GM23338 (cell line): ENCODE results near the gene MSH2. TPM values are rescaled to one million over a fixed set of nuclear protein-coding genes. Genes with fewer than 3 reads are reported as not detected.

Experiments
- ATAC-seq: fragments of 200-7000 bp; cut with Tn5 transposase; 3 replicates; pipeline ENCODE4 v1.9.1; 2020
- DNase-seq: peaks from one replicate; pipeline ENCODE4 v3.0.0-alpha.2; 2015; ENCODE audit warnings: low spot score
- H2AFZ ChIP-seq: fragments of 200-600 bp; sonication (generic); 2 replicates; pipeline ENCODE4 v1.8.0; 2016; ENCODE audit warnings: antibody characterized with exemption, mild to moderate bottlenecking, moderate library complexity
- H3F3A ChIP-seq: fragments of 200-600 bp; sonication (generic); replicated peaks from 2 replicates; pipeline ENCODE4 v1.8.0; 2017; ENCODE audit warnings: antibody characterized with exemption, mixed run types, low read depth
- H3K27ac ChIP-seq: fragments of 200-600 bp; sonication (generic); 2 replicates; pipeline ENCODE4 v1.6.1; 2016; ENCODE audit warnings: low read depth
- H3K27me3 ChIP-seq: fragments of 200-600 bp; sonication (generic); 2 replicates; pipeline ENCODE4 v1.8.0; 2016; ENCODE audit warnings: mild to moderate bottlenecking, mixed run types, moderate library complexity; ENCODE audit not compliant: insufficient read depth
- H3K36me3 ChIP-seq: fragments of 200-600 bp; sonication (generic); 2 replicates; pipeline ENCODE4 v1.8.0; 2016; ENCODE audit warnings: mild to moderate bottlenecking; ENCODE audit not compliant: insufficient read depth
- H3K4me1 ChIP-seq: fragments of 200-600 bp; sonication (generic); 2 replicates; pipeline ENCODE4 v1.8.0; 2016; ENCODE audit warnings: mild to moderate bottlenecking, moderate library complexity; ENCODE audit not compliant: insufficient read depth
- H3K4me2 ChIP-seq: fragments of 200-600 bp; sonication (generic); 2 replicates; pipeline ENCODE4 v1.7.1; 2017; ENCODE audit warnings: mixed run types
- H3K4me3 ChIP-seq: fragments of 200-600 bp; sonication (generic); 2 replicates; pipeline ENCODE4 v1.6.1; 2016; ENCODE audit warnings: mixed run types
- H3K79me2 ChIP-seq: fragments of 200-600 bp; sonication (generic); replicated peaks from 2 replicates; pipeline ENCODE4 v1.8.0; 2017; ENCODE audit warnings: mild to moderate bottlenecking; ENCODE audit not compliant: insufficient read depth
- H3K9me2 ChIP-seq: fragments of 200-600 bp; sonication (generic); 2 replicates; pipeline ENCODE4 v1.8.0; 2017; ENCODE audit not compliant: insufficient read depth
- H4K20me1 ChIP-seq: fragments of 200-600 bp; sonication (generic); replicated peaks from 2 replicates; pipeline ENCODE4 v1.8.0; 2017; ENCODE audit warnings: mild to moderate bottlenecking; ENCODE audit not compliant: insufficient read depth
- H3K27ac Mint-ChIP-seq: 2 replicates; pipeline ENCODE4 v1.8.0; 2020; ENCODE audit warnings: inconsistent platforms, mild to moderate bottlenecking, moderate library complexity, mixed read lengths
- H3K27me3 Mint-ChIP-seq: 3 replicates; pipeline ENCODE4 v1.8.0; 2022; ENCODE audit warnings: low read depth, mild to moderate bottlenecking, moderate library complexity, mixed read lengths, inconsistent platforms; ENCODE audit not compliant: insufficient read depth, poor library complexity
- H3K36me3 Mint-ChIP-seq: 3 replicates; pipeline ENCODE4 v1.8.0; 2021; ENCODE audit warnings: low read depth, mild to moderate bottlenecking, inconsistent platforms, moderate library complexity, mixed read lengths
- H3K4me1 Mint-ChIP-seq: 3 replicates; pipeline ENCODE4 v1.8.0; 2020; ENCODE audit warnings: mild to moderate bottlenecking, inconsistent platforms, mixed read lengths
- H3K4me3 Mint-ChIP-seq: 3 replicates; pipeline ENCODE4 v1.8.0; 2021; ENCODE audit warnings: moderate library complexity, mild to moderate bottlenecking, inconsistent platforms, mixed read lengths
- H3K9me3 Mint-ChIP-seq: 3 replicates; pipeline ENCODE4 v1.8.0; 2020; ENCODE audit warnings: moderate library complexity, mild to moderate bottlenecking, inconsistent platforms, mixed read lengths
- REST ChIP-seq: IDR thresholded peaks from one replicate; pipeline ENCODE4 v1.6.1; 2018; ENCODE audit warnings: antibody characterized with exemption; ENCODE audit not compliant: unreplicated experiment
- polyA plus RNA-seq: library from polyadenylated mRNA; unstranded; fragments of >200 nt; fragmentation: Nextera tagmentation; extraction: Ambion mirVana; gene quantifications from 2 replicates; pipeline ENCODE4 v1.2.1, GENCODE V29; 2016
- total RNA-seq: library from RNA; depleted of rRNA; stranded (reverse); fragments of >200 nt; shearing (Covaris generic); gene quantifications from 2 replicates; pipeline ENCODE4 v1.2.3, GENCODE V29; 2014
- TF ChIP-seq, protein P1 (sequence below): IDR thresholded peaks from 2 replicates; pipeline ENCODE4 v1.6.1; 2016; ENCODE audit warnings: antibody characterized with exemption
- TF ChIP-seq, protein P2 (sequence below): fragments of 250-450 bp; sonication (Bioruptor Pico); IDR thresholded peaks from 2 replicates; pipeline ENCODE4 v1.5.0; 2020; ENCODE audit warnings: mild to moderate bottlenecking, moderate library complexity

MSH2 gene
- total and polyA plus RNA-seq, 2 experiments from 2014 or later, result 156 to 249 TPM

- Histone ChIP-seq H3K9me2 (no peaks in the 10 kb centered on the region), H3K36me3 (peaks cover 52% of the 10 kb centered on the region), H3K27me3 (no peaks in the 10 kb centered on the region), H3F3A (peaks cover 9% of the 10 kb centered on the region), H2AFZ (no peak overlapping the region), H3K4me1 (no peaks in the 10 kb centered on the region), H3K4me3 (no peak overlapping the region), H4K20me1 (no peaks in the 10 kb centered on the region; the same call in 1 of the 2 replicates), H3K79me2 (0 out of 2 replicates have a peak, but pooled peaks cover 4% of the 10 kb centered on the region), H3K27ac (no peak overlapping the region), H3K4me2 (no peak overlapping the region)
- H3K36me3 Mint-ChIP-seq, result peaks cover 77% of the 10 kb centered on the region
- ATAC-seq (no peak), DNase-seq (no peak)
- TF ChIP-seq, protein P1, sequence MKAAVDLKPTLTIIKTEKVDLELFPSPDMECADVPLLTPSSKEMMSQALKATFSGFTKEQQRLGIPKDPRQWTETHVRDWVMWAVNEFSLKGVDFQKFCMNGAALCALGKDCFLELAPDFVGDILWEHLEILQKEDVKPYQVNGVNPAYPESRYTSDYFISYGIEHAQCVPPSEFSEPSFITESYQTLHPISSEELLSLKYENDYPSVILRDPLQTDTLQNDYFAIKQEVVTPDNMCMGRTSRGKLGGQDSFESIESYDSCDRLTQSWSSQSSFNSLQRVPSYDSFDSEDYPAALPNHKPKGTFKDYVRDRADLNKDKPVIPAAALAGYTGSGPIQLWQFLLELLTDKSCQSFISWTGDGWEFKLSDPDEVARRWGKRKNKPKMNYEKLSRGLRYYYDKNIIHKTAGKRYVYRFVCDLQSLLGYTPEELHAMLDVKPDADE, result no peak
- TF ChIP-seq, protein P2, sequence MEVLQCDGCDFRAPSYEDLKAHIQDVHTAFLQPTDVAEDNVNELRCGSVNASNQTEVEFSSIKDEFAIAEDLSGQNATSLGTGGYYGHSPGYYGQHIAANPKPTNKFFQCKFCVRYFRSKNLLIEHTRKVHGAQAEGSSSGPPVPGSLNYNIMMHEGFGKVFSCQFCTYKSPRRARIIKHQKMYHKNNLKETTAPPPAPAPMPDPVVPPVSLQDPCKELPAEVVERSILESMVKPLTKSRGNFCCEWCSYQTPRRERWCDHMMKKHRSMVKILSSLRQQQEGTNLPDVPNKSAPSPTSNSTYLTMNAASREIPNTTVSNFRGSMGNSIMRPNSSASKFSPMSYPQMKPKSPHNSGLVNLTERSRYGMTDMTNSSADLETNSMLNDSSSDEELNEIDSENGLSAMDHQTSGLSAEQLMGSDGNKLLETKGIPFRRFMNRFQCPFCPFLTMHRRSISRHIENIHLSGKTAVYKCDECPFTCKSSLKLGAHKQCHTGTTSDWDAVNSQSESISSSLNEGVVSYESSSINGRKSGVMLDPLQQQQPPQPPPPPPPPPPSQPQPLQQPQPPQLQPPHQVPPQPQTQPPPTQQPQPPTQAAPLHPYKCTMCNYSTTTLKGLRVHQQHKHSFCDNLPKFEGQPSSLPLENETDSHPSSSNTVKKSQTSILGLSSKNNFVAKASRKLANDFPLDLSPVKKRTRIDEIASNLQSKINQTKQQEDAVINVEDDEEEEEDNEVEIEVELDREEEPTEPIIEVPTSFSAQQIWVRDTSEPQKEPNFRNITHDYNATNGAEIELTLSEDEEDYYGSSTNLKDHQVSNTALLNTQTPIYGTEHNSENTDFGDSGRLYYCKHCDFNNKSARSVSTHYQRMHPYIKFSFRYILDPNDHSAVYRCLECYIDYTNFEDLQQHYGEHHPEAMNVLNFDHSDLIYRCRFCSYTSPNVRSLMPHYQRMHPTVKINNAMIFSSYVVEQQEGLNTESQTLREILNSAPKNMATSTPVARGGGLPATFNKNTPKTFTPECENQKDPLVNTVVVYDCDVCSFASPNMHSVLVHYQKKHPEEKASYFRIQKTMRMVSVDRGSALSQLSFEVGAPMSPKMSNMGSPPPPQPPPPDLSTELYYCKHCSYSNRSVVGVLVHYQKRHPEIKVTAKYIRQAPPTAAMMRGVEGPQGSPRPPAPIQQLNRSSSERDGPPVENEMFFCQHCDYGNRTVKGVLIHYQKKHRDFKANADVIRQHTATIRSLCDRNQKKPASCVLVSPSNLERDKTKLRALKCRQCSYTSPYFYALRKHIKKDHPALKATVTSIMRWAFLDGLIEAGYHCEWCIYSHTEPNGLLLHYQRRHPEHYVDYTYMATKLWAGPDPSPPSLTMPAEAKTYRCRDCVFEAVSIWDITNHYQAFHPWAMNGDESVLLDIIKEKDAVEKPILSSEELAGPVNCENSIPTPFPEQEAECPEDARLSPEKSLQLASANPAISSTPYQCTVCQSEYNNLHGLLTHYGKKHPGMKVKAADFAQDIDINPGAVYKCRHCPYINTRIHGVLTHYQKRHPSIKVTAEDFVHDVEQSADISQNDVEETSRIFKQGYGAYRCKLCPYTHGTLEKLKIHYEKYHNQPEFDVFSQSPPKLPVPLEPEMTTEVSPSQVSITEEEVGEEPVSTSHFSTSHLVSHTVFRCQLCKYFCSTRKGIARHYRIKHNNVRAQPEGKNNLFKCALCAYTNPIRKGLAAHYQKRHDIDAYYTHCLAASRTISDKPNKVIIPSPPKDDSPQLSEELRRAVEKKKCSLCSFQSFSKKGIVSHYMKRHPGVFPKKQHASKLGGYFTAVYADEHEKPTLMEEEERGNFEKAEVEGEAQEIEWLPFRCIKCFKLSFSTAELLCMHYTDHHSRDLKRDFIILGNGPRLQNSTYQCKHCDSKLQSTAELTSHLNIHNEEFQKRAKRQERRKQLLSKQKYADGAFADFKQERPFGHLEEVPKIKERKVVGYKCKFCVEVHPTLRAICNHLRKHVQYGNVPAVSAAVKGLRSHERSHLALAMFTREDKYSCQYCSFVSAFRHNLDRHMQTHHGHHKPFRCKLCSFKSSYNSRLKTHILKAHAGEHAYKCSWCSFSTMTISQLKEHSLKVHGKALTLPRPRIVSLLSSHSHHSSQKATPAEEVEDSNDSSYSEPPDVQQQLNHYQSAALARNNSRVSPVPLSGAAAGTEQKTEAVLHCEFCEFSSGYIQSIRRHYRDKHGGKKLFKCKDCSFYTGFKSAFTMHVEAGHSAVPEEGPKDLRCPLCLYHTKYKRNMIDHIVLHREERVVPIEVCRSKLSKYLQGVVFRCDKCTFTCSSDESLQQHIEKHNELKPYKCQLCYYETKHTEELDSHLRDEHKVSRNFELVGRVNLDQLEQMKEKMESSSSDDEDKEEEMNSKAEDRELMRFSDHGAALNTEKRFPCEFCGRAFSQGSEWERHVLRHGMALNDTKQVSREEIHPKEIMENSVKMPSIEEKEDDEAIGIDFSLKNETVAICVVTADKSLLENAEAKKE (CRISPR knock-in tag), result no peak
- TF ChIP-seq REST, result no peak
- H3K27ac Mint-ChIP-seq, result no peak overlapping the region
- no peak overlapping the region for H3K4me3 Mint-ChIP-seq
- H3K9me3 Mint-ChIP-seq, result no peaks in the 10 kb centered on the region
- H3K4me1 Mint-ChIP-seq, result peaks cover 2% of the 10 kb centered on the region; the same call in 1 of the 3 replicates
- peaks cover 2% of the 10 kb centered on the region for H3K27me3 Mint-ChIP-seq
Observed at GRCh38 chr2:47386551-47386950, 16.4 kb upstream of the MSH2 start.
